K562 (cell line): Measurements from ENCODE around the gene STK11. TPM values are rescaled to one million over a fixed set of nuclear protein-coding genes. Genes with fewer than 3 reads are reported as not detected.

Experiments used
- CEBPB ChIP-seq: fragments of 450-650 bp; IDR thresholded peaks from 2 replicates; pipeline ENCODE4 v1.6.1; 2016; ENCODE audit warnings: missing genetic modification characterization, missing compliant biosample characterization
- CHD2 ChIP-seq: IDR thresholded peaks from 2 replicates; pipeline ENCODE4 v1.6.1; 2011; ENCODE audit warnings: low read depth, low read length
- CSDE1 ChIP-seq, 2 experiments: fragments of 450-650 bp; IDR thresholded peaks; 2 replicates each; pipeline ENCODE4 v1.6.1; 2016; ENCODE audit warnings: mild to moderate bottlenecking in 1 of 2
- ERF ChIP-seq: fragments of 450-650 bp; formaldehyde crosslinking; IDR thresholded peaks from 2 replicates; pipeline ENCODE4 v1.4.0; 2020; ENCODE audit warnings: mild to moderate bottlenecking, mixed read lengths
- FOXM1 ChIP-seq, 2 experiments: fragments of 450-650 bp in 1 of 2; sonication (generic) in 1 of 2; formaldehyde crosslinking in 1 of 2; IDR thresholded peaks; 2 replicates each; pipeline versions ENCODE4 v1.6.1 to v1.9.0; 2017 to 2022; ENCODE audit warnings: low read depth in 2 of 2, mild to moderate bottlenecking in 2 of 2, missing genetic modification reagents in 1 of 2, moderate library complexity in 1 of 2
- FOXO4 ChIP-seq: fragments of 450-650 bp; formaldehyde crosslinking; IDR thresholded peaks from 2 replicates; pipeline ENCODE4 v1.4.0; 2020; ENCODE audit warnings: mild to moderate bottlenecking, moderate library complexity
- FOXP1 ChIP-seq: sonication (generic); formaldehyde crosslinking; IDR thresholded peaks from 2 replicates; pipeline ENCODE4 v1.8.0; 2022; ENCODE audit warnings: mild to moderate bottlenecking, missing genetic modification reagents
- KLF1 ChIP-seq: fragments of 450-650 bp; IDR thresholded peaks from 2 replicates; pipeline ENCODE4 v1.6.1; 2016; ENCODE audit warnings: missing genetic modification characterization, missing compliant biosample characterization
- KLF13 ChIP-seq: fragments of 450-650 bp; IDR thresholded peaks from 2 replicates; pipeline ENCODE4 v1.6.1; 2016; ENCODE audit warnings: missing genetic modification characterization, low read depth, mild to moderate bottlenecking, missing compliant biosample characterization, moderate library complexity, borderline replicate concordance
- NR2C2 ChIP-seq, 2 experiments: fragments of 200-800 bp in 1 of 2; sonication (Bioruptor generic) in 1 of 2; sonication (generic) in 1 of 2; formaldehyde crosslinking in 1 of 2; IDR thresholded peaks; 2 replicates each; pipeline versions ENCODE4 v1.6.1 to v1.8.0; 2016 to 2022; ENCODE audit warnings: mild to moderate bottlenecking in 1 of 2, missing compliant biosample characterization in 1 of 2, missing genetic modification characterization in 1 of 2, missing genetic modification reagents in 1 of 2
- REST ChIP-seq, 2 experiments: fragments of 450-650 bp; formaldehyde crosslinking in 1 of 2; IDR thresholded peaks; 2 replicates each; pipeline versions ENCODE4 v1.4.0 to v1.6.1; 2014 to 2020; ENCODE audit warnings: mild to moderate bottlenecking in 2 of 2, borderline replicate concordance in 1 of 2, low read depth in 1 of 2
- SFPQ ChIP-seq: fragments of 200-400 bp; formaldehyde crosslinking; IDR thresholded peaks from 2 replicates; pipeline ENCODE4 v1.6.1; 2017; ENCODE audit warnings: mild to moderate bottlenecking, low read depth, low read length, moderate library complexity
- U2AF1 ChIP-seq: fragments of 200-400 bp; formaldehyde crosslinking; optimal IDR thresholded peaks from 2 replicates; pipeline ENCODE3; 2017; ENCODE audit warnings: mild to moderate bottlenecking, low read depth, low read length, moderate library complexity
- ZNF24 ChIP-seq: fragments of 450-650 bp; IDR thresholded peaks from 2 replicates; pipeline ENCODE4 v1.6.1; 2016
- ZNF584 ChIP-seq: fragments of 200-800 bp; sonication (Bioruptor generic); IDR thresholded peaks from 2 replicates; pipeline ENCODE4 v1.6.1; 2016; ENCODE audit warnings: low read depth, mild to moderate bottlenecking, missing genetic modification characterization, missing compliant biosample characterization
- polyA plus RNA-seq, 8 experiments: library from polyadenylated mRNA; depleted of rRNA in 4 of 8; stranded (reverse) in 5 of 8; unstranded in 3 of 8; fragments of >200 nt; fragmentation: Nextera tagmentation in 2 of 8; fragmentation: Illumina TruSeq in 1 of 8; extraction: Ambion mirVana in 2 of 8; extraction: Trizol in 1 of 8; gene quantifications; 2 replicates each; pipeline versions ENCODE4 v1.2.1 to v1.2.3, GENCODE V29; 2011 to 2014; ENCODE audit warnings: inconsistent platforms in 1 of 8, missing spikeins in 1 of 8
- total RNA-seq, 7 experiments: library from RNA; depleted of rRNA in 6 of 7; stranded (reverse); fragments of >200 nt in 6 of 7; fragmentation: Illumina TruSeq in 2 of 7; extraction: Trizol in 2 of 7; gene quantifications; 2 replicates each; pipeline versions ENCODE4 v1.2.1 to v1.2.3, GENCODE V29; 2011 to 2021; ENCODE audit warnings: low replicate concordance in 1 of 7

The STK11 gene
- total and polyA plus RNA-seq, 9 of the 15 experiments (the other 6 are each of a cell fraction or from before 2014, with no cell fraction given), result 0.15 to 96.5 (median 31.7) TPM

- TF ChIP-seq NR2C2 (CRISPR knock-in tag; IDR thresholded peaks at IDR 0.05), result no peak
- TF ChIP-seq NR2C2 (tag; IDR thresholded peaks at IDR 0.05), result peak; percentile 78
- peak; percentile 60 for TF ChIP-seq REST (IDR thresholded peaks at IDR 0.05; ENCODE audit: borderline replicate concordance)
- TF ChIP-seq REST (CRISPR knock-in tag; IDR thresholded peaks at IDR 0.05; ENCODE audit: low read depth), result peak; percentile 82
- TF ChIP-seq KLF13 (tag), result 0 out of 2 replicates have a peak, but pooled peaks have one; percentile 69
- TF ChIP-seq FOXP1 (CRISPR knock-in tag), result no peak; the same call in 1 of the 2 replicates
- no peak for TF ChIP-seq SFPQ
- no peak for TF ChIP-seq U2AF1
- TF ChIP-seq KLF1 (tag), result no peak; the same call in 1 of the 2 replicates
- no peak for TF ChIP-seq CSDE1 (IDR thresholded peaks at IDR 0.05)
- no peak for TF ChIP-seq FOXM1 (IDR thresholded peaks at IDR 0.05; ENCODE audit: low read depth)
- TF ChIP-seq FOXM1 (CRISPR knock-in tag; IDR thresholded peaks at IDR 0.05; ENCODE audit: low read depth), result no peak
- peak; percentile 95 for TF ChIP-seq ERF (CRISPR knock-in tag)
- TF ChIP-seq CEBPB (tag), result no peak
- no peak for TF ChIP-seq ZNF24
- peak; percentile 7; the same call in 1 of the 2 replicates for TF ChIP-seq CHD2
- no peak for TF ChIP-seq ZNF584 (CRISPR knock-in tag)
- TF ChIP-seq FOXO4 (CRISPR knock-in tag), result no peak
Measured at GRCh38 chr19:1269478-1270212, 64.1 kb downstream of the STK11 start (continued).
